Activated B cell treated with CpG ODN at 0.5 μM for 24 hours (primary cell): ENCODE results near the gene SNED1. TPM values are rescaled to one million over a fixed set of nuclear protein-coding genes. Genes with fewer than 3 reads are reported as not detected.

ENCODE experiments used
- ATAC-seq: fragments of 200-7000 bp; cut with Tn5 transposase; one replicate; pipeline ENCODE4 v1.10.0; 2021; ENCODE audit warnings: low read depth, mild to moderate bottlenecking, moderate library complexity
- CTCF ChIA-PET: fragments of 350-600 bp; sonication (Branson Sonifier 250); formaldehyde crosslinking; loops from one replicate; lab custom pipeline; 2021; ENCODE audit warnings: antibody characterized with exemption; lab: Charles Lee
- POLR2A ChIA-PET: fragments of 350-600 bp; sonication (Branson Sonifier 250); formaldehyde crosslinking; loops from one replicate; lab custom pipeline; 2021; ENCODE audit warnings: antibody characterized with exemption; lab: Charles Lee
- DNase-seq: peaks from one replicate; pipeline ENCODE4 v3.0.0; 2022
- H3K27ac Mint-ChIP-seq: one replicate; pipeline ENCODE4 v1.8.0; 2020; ENCODE audit warnings: mixed read lengths
- H3K27me3 Mint-ChIP-seq: one replicate; pipeline ENCODE4 v1.8.0; 2021; ENCODE audit warnings: mixed read lengths
- H3K36me3 Mint-ChIP-seq: one replicate; pipeline ENCODE4 v1.8.0; 2021; ENCODE audit warnings: low read depth, mixed read lengths
- H3K4me1 Mint-ChIP-seq: one replicate; pipeline ENCODE4 v1.8.0; 2021; ENCODE audit warnings: mixed read lengths
- H3K4me3 Mint-ChIP-seq: one replicate; pipeline ENCODE4 v1.8.0; 2020; ENCODE audit warnings: mild to moderate bottlenecking, mixed read lengths
- H3K9me3 Mint-ChIP-seq: one replicate; pipeline ENCODE4 v1.8.0; 2020; ENCODE audit warnings: mixed read lengths
- intact Hi-C: fragments of 100-400 bp; cut with micrococcal nuclease; formaldehyde crosslinking; loops from one replicate; pipeline ENCODE4 v1.15.1; 2024
- total RNA-seq: library from RNA; stranded (reverse); gene quantifications from 2 replicates; pipeline ENCODE4 v1.2.3, GENCODE V29; 2022
- TF ChIP-seq, protein P1 (sequence below): fragments of 200-600 bp; IDR thresholded peaks from one replicate; pipeline ENCODE4 v1.8.0; 2022; ENCODE audit warnings: antibody characterized with exemption, mild to moderate bottlenecking

The SNED1 gene
- total RNA-seq, 1 donor from 2014 or later, result 59.8 TPM

DNA sequence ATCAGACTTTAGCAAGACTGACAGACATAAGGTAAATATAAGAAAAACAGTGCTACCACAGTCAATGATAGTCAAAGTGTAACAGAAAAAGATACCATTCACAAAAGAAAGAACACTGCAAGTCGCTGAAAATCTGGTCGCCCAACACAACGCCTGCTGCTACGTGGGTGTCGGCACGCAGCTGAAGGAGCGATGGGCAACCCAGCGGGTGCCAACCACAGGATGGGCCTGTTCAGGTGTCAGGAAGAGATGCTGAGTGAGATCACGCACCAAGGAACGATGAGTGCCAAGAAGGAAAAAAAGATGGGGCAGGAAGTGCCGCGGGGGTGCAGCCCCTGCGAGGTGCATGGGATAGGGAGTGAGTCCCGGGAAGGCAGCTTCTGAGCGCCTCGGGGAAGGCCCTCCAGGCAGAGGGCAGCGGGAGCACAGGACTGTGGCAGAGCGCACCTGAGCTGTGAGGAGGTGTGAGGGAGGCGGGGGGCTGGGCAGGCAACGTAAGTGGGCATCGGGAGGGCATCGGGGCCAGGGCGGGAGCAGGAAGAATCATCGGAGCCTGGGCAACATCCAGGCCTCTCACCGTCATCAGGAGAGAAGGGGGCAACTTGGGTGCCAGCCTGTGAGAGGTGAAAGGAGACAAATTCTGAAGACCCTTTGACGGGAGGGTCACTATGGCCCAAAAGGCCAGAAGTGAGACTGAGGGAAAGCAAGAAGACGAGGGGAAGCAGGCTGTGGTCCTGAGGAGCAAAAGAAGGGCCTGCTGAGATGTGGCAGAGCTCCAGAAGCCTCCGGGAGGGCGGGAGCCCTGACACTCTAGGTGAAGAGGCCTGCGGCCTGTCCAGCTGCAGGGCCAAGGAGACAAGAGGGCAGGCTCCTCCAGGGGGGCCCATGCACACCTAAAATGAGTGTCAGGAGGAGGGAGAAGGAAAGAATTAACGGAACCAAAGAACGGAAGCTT is 118.5 kb downstream of the SNED1 start:
- Mint-ChIP-seq H3K36me3 (peaks cover 72% of the 10 kb centered on the region), H3K4me1 (peaks cover 15% of the 10 kb centered on the region), H3K9me3 (peaks cover 9% of the 10 kb centered on the region), H3K27ac (no peak overlapping the region), H3K4me3 (no peak overlapping the region), H3K27me3 (no peaks in the 10 kb centered on the region)
- ChIA-PET CTCF (no interaction called here), POLR2A (no interaction called here)
- no peak for ATAC-seq
- intact Hi-C loops, result no loop called here
- DNase-seq, result no peak
- TF ChIP-seq, protein P1, sequence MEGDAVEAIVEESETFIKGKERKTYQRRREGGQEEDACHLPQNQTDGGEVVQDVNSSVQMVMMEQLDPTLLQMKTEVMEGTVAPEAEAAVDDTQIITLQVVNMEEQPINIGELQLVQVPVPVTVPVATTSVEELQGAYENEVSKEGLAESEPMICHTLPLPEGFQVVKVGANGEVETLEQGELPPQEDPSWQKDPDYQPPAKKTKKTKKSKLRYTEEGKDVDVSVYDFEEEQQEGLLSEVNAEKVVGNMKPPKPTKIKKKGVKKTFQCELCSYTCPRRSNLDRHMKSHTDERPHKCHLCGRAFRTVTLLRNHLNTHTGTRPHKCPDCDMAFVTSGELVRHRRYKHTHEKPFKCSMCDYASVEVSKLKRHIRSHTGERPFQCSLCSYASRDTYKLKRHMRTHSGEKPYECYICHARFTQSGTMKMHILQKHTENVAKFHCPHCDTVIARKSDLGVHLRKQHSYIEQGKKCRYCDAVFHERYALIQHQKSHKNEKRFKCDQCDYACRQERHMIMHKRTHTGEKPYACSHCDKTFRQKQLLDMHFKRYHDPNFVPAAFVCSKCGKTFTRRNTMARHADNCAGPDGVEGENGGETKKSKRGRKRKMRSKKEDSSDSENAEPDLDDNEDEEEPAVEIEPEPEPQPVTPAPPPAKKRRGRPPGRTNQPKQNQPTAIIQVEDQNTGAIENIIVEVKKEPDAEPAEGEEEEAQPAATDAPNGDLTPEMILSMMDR, result no peak

DNA sequence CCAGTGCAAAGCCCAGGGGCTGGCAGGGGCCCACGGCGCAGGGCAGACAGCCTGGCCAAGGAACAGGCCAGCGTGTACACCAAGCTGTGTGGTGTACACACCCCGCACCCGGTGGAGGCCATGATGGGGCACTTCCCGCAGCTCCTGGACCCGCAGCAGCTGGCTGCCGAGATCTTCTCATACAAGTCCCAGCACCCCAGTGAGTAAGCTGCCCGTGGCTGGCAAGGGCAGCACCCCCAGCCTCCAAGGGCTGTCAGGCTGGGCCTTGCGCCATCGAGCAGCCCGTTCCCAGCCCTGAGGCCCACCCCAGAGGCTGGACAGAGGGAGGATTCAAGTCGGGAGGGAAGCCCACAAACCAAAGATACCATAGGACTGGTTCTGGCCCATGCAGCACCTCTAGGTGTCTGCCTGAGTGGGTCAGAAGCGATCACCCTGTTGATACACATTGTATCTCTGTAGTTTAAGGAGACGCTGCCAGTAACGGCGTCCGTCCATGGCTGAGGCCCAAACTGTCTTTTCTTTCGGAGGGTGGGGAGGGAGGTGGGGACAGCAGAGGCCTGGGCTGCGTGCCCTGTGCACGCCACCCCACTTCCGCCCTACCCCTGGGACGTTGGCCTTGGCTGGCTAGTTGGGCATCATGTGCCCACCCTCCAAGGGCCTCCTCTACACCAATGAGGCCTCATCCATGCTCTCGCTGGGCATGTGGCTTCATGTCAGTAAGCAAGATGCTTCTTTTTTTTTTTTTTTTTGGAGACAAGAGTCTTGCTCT is 120.5 kb downstream of the SNED1 start:
- intact Hi-C loops, result no loop called here
- no peak overlapping the region for H3K4me3 Mint-ChIP-seq
- no peak for DNase-seq
- H3K36me3 Mint-ChIP-seq, result peaks cover 78% of the 10 kb centered on the region
- peaks cover 9% of the 10 kb centered on the region for H3K9me3 Mint-ChIP-seq
- no peak overlapping the region for H3K27ac Mint-ChIP-seq
- ChIA-PET POLR2A (no interaction called here), CTCF (no interaction called here)
- no peak for ATAC-seq
- H3K27me3 Mint-ChIP-seq, result no peaks in the 10 kb centered on the region
- peaks cover 6% of the 10 kb centered on the region for H3K4me1 Mint-ChIP-seq
- TF ChIP-seq, protein P1, result no peak

GRCh38 chr2:241120440-241120839 is 122.0 kb downstream of the SNED1 start:
- ATAC-seq (no peak), DNase-seq (no peak)
- Mint-ChIP-seq H3K36me3 (peaks cover 69% of the 10 kb centered on the region), H3K27me3 (no peaks in the 10 kb centered on the region), H3K27ac (no peak overlapping the region), H3K9me3 (peaks cover 9% of the 10 kb centered on the region), H3K4me1 (peaks cover 11% of the 10 kb centered on the region), H3K4me3 (no peak overlapping the region)
- TF ChIP-seq, protein P1, result no peak
- intact Hi-C loops, result no loop called here
- CTCF ChIA-PET, result no interaction called here
- POLR2A ChIA-PET, result no interaction called here

GRCh38 chr2:241121008-241121407 is 122.6 kb downstream of the SNED1 start:
- H3K27ac Mint-ChIP-seq, result no peak overlapping the region
- CTCF ChIA-PET, result no interaction called here

More at GRCh38 chr2:241121008-241121407, 122.6 kb downstream of the SNED1 start:
- Mint-ChIP-seq H3K27me3 (no peaks in the 10 kb centered on the region), H3K9me3 (peaks cover 9% of the 10 kb centered on the region), H3K4me1 (peaks cover 17% of the 10 kb centered on the region), H3K36me3 (peaks cover 64% of the 10 kb centered on the region), H3K4me3 (no peak overlapping the region)
- intact Hi-C loops, result no loop called here
- ATAC-seq (no peak), DNase-seq (no peak)
- POLR2A ChIA-PET, result no interaction called here
- TF ChIP-seq, protein P1, result no peak
